DND-41 (cell line): ENCODE results near the gene C1QTNF12.

Experiments
- ATAC-seq: fragments of 200-7000 bp; cut with Tn5 transposase; 3 replicates; pipeline ENCODE4 v1.9.1; 2021; ENCODE audit warnings: low read depth; ENCODE audit not compliant: insufficient read depth
- DNase-seq: peaks from one replicate; pipeline ENCODE4 v3.0.0-alpha.2; 2020
- H2AFZ ChIP-seq: 2 replicates; pipeline ENCODE4 v1.6.0; 2012; ENCODE audit warnings: low read depth, low read length
- H3K27ac ChIP-seq: 2 replicates; pipeline ENCODE4 v1.5.1; 2012; ENCODE audit warnings: low read length, inconsistent platforms
- H3K27me3 ChIP-seq: fragments of 200-600 bp; sonication (generic); 2 replicates; pipeline ENCODE4 v1.6.0; 2012; ENCODE audit warnings: low read length, mild to moderate bottlenecking, inconsistent platforms; ENCODE audit not compliant: insufficient read depth, poor library complexity
- H3K36me3 ChIP-seq: 2 replicates; pipeline ENCODE4 v1.5.1; 2012; ENCODE audit warnings: low read length, inconsistent platforms; ENCODE audit not compliant: insufficient read depth
- H3K4me1 ChIP-seq: 2 replicates; pipeline ENCODE4 v1.5.1; 2012; ENCODE audit warnings: mild to moderate bottlenecking, low read length; ENCODE audit not compliant: insufficient read depth
- H3K4me2 ChIP-seq: 2 replicates; pipeline ENCODE4 v1.6.0; 2012; ENCODE audit warnings: mild to moderate bottlenecking, moderate library complexity, low read length, inconsistent platforms; ENCODE audit not compliant: insufficient read depth
- H3K4me3 ChIP-seq, 2 experiments: fragments of 200-600 bp in 1 of 2; shearing (Covaris generic) in 1 of 2; 2 replicates each; pipeline ENCODE4 v1.5.1; 2012 to 2016; ENCODE audit warnings: inconsistent platforms in 2 of 2, low read length in 2 of 2, mild to moderate bottlenecking in 2 of 2, low read depth in 1 of 2, moderate library complexity in 1 of 2
- H3K79me2 ChIP-seq: 2 replicates; pipeline ENCODE4 v1.6.0; 2012; ENCODE audit warnings: low read length, inconsistent platforms; ENCODE audit not compliant: insufficient read depth
- H3K9ac ChIP-seq: 2 replicates; pipeline ENCODE4 v1.6.0; 2012; ENCODE audit warnings: low read depth, mild to moderate bottlenecking, inconsistent platforms, low read length, moderate library complexity
- H3K9me3 ChIP-seq: 2 replicates; pipeline ENCODE4 v1.5.1; 2012; ENCODE audit warnings: low read length, moderate library complexity, mild to moderate bottlenecking, inconsistent platforms; ENCODE audit not compliant: insufficient read depth, severe bottlenecking
- H4K20me1 ChIP-seq: 2 replicates; pipeline ENCODE4 v1.6.0; 2012; ENCODE audit warnings: low read length; ENCODE audit not compliant: insufficient read depth
- CTCF ChIP-seq: IDR thresholded peaks from 2 replicates; pipeline ENCODE4 v1.5.1; 2012; ENCODE audit warnings: borderline replicate concordance, low read length, moderate library complexity, mild to moderate bottlenecking; ENCODE audit not compliant: poor library complexity, severe bottlenecking; ENCODE audit errors: extremely low read depth
- EZH2 ChIP-seq: IDR thresholded peaks from 3 replicates; pipeline ENCODE4 v1.6.1; 2012; ENCODE audit warnings: borderline replicate concordance, low read depth, mild to moderate bottlenecking, moderate library complexity, low read length, inconsistent platforms; ENCODE audit not compliant: severe bottlenecking

The C1QTNF12 gene

GRCh38 chr1:1279028-1279427 is 32.5 kb upstream of the C1QTNF12 start:
- no peaks in the 10 kb centered on the region for H3K9me3 ChIP-seq
- ATAC-seq (no peak), DNase-seq (no peak)
- H3K4me2 ChIP-seq = no peak overlapping the region
- H3K36me3 ChIP-seq = no peaks in the 10 kb centered on the region
- H3K4me3 ChIP-seq = no peak overlapping the region
- H2AFZ ChIP-seq = no peak overlapping the region
- H3K9ac ChIP-seq = no peak overlapping the region
- H3K79me2 ChIP-seq = peaks cover 7% of the 10 kb centered on the region
- no peaks in the 10 kb centered on the region for H3K27me3 ChIP-seq
- no peaks in the 10 kb centered on the region for H4K20me1 ChIP-seq
- TF ChIP-seq CTCF = no peak
- no peak for TF ChIP-seq EZH2
- no peak overlapping the region for H3K27ac ChIP-seq
- H3K4me1 ChIP-seq = peaks cover 14% of the 10 kb centered on the region

- ATAC-seq (no peak), DNase-seq (no peak)
- peaks cover 14% of the 10 kb centered on the region for H3K4me1 ChIP-seq
- H3K79me2 ChIP-seq = peaks cover 8% of the 10 kb centered on the region
- no peaks in the 10 kb centered on the region for H3K27me3 ChIP-seq
- H2AFZ ChIP-seq = no peak overlapping the region
- H4K20me1 ChIP-seq = no peaks in the 10 kb centered on the region
- no peaks in the 10 kb centered on the region for H3K36me3 ChIP-seq
- no peak overlapping the region for H3K4me2 ChIP-seq
- H3K27ac ChIP-seq = no peak overlapping the region
- H3K9me3 ChIP-seq = no peaks in the 10 kb centered on the region
- no peak overlapping the region for H3K4me3 ChIP-seq
- no peak overlapping the region for H3K9ac ChIP-seq
- TF ChIP-seq CTCF = no peak
- TF ChIP-seq EZH2 = no peak
These were observed 32.1 kb upstream of the C1QTNF12 start for GRCh38 chr1:1278620-1279019.

GRCh38 chr1:1275836-1276235 is 29.3 kb upstream of the C1QTNF12 start:
- no peaks in the 10 kb centered on the region for H3K9me3 ChIP-seq
- TF ChIP-seq CTCF = no peak
- peaks cover 24% of the 10 kb centered on the region for H4K20me1 ChIP-seq
- no peak overlapping the region for H3K9ac ChIP-seq
- peaks cover 36% of the 10 kb centered on the region for H3K79me2 ChIP-seq
- H3K36me3 ChIP-seq = peaks cover 18% of the 10 kb centered on the region
- H3K4me2 ChIP-seq = no peak overlapping the region
- no peak for DNase-seq
- no peaks in the 10 kb centered on the region for H3K27me3 ChIP-seq
- H3K27ac ChIP-seq = no peak overlapping the region
- H3K4me1 ChIP-seq = peaks cover 35% of the 10 kb centered on the region
- ATAC-seq = no peak
- no peak overlapping the region for H2AFZ ChIP-seq
- H3K4me3 ChIP-seq = no peak overlapping the region

GRCh38 chr1:1274931-1275431 is 28.5 kb upstream of the C1QTNF12 start:
- no peak for TF ChIP-seq EZH2
- no peak for TF ChIP-seq CTCF
- Histone ChIP-seq H3K4me2 (peak overlapping the region; percentile 99), H3K4me3 (peak overlapping the region in 1 of 2 experiments; percentile 96; a peak in 2 of 4 replicates), H3K9me3 (no peaks in the 10 kb centered on the region), H3K36me3 (peaks cover 25% of the 10 kb centered on the region), H3K27ac (no peak overlapping the region), H4K20me1 (peaks cover 32% of the 10 kb centered on the region), H3K4me1 (peaks cover 43% of the 10 kb centered on the region), H3K9ac (peak overlapping the region; percentile 86), H2AFZ (peak overlapping the region; percentile 93; the same call in 1 of the 2 replicates), H3K27me3 (no peaks in the 10 kb centered on the region), H3K79me2 (peaks cover 45% of the 10 kb centered on the region)
- DNase-seq (no peak), ATAC-seq (no peak)
